HepG2 (cell line): Measurements from ENCODE around the gene RIN3.

Experiments used
- CREB1 ChIP-seq, 2 experiments: fragments of 450-650 bp in 1 of 2; IDR thresholded peaks; 2 replicates each; pipeline ENCODE4 v1.6.1; 2016 to 2017; ENCODE audit warnings: control low read depth in 1 of 2, mild to moderate bottlenecking in 1 of 2, missing compliant biosample characterization in 1 of 2, missing genetic modification characterization in 1 of 2
- GABPA ChIP-seq, 2 experiments: IDR thresholded peaks; 2 replicates each; pipeline ENCODE4 v1.6.1; 2011 to 2016; ENCODE audit warnings: low read depth in 2 of 2, low read length in 1 of 2, missing biosample characterization in 1 of 2, missing genetic modification characterization in 1 of 2
- KDM5A ChIP-seq: fragments of 200-600 bp; sonication (generic); IDR thresholded peaks from 2 replicates; pipeline ENCODE4 v1.7.0; 2018; ENCODE audit warnings: antibody characterized with exemption, mild to moderate bottlenecking, low read length, borderline replicate concordance
- NONO ChIP-seq, 2 experiments: fragments of 450-650 bp in 1 of 2; sonication (generic) in 1 of 2; formaldehyde crosslinking in 1 of 2; IDR thresholded peaks in 1 of 2; conservative IDR thresholded peaks in 1 of 2; 2 replicates each; pipeline versions ENCODE4 v1.6.1 to v1.8.0; 2017 to 2022; ENCODE audit warnings: mild to moderate bottlenecking in 1 of 2, missing genetic modification reagents in 1 of 2, moderate library complexity in 1 of 2
- PITX1 ChIP-seq: sonication (generic); formaldehyde crosslinking; IDR thresholded peaks from 2 replicates; pipeline ENCODE4 v1.5.1; 2020; ENCODE audit warnings: mild to moderate bottlenecking, missing genetic modification reagents
- ZNF598 ChIP-seq: sonication (generic); formaldehyde crosslinking; IDR thresholded peaks from 2 replicates; pipeline ENCODE4 v1.5.1; 2020; ENCODE audit warnings: mild to moderate bottlenecking, missing genetic modification reagents, borderline replicate concordance
- TF ChIP-seq, protein P1 (sequence below): IDR thresholded peaks from 2 replicates; pipeline ENCODE4 v1.6.1; 2016; ENCODE audit warnings: missing genetic modification reagents, missing compliant biosample characterization

DNA sequence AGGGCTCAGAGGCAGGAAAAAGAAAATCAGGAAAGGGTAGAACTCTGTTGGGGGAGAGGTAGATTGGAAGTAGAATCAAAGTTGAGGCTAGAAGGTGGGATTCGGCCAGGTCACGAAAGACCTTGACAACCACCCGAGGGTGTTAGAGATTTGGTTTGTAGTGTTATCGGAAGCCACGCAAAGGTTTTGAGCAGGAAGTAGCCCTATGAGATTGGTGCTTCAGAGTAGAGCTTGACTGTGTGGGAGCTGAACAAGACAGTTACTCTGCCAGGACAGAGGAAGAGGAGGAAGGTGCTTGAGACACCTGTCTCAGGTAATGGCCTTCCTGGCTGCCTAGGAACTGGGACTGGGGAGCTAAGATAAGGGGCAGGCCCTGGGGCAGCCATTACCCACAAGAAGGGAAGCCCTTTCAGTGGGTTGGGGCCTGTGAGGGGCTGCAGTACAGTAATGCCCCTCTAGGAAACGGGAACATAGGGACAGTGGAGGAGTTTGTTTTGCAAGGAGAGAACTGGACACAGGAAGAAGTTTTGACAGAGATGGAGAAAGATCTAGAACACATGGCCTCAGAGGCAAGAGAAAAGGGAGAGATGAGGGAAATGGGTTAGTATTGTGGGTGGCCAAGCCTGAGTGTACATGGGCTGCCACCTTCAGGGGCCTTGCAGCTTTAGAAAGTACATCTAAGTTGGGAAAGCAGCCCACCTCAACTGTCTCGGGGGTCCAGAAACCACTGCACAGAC lies 73.5 kb downstream of the RIN3 start:
- TF ChIP-seq, protein P1, sequence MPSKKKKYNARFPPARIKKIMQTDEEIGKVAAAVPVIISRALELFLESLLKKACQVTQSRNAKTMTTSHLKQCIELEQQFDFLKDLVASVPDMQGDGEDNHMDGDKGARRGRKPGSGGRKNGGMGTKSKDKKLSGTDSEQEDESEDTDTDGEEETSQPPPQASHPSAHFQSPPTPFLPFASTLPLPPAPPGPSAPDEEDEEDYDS (CRISPR knock-in tag), result no peak
- TF ChIP-seq GABPA (IDR thresholded peaks at IDR 0.05; ENCODE audit: low read depth, low read length), result no peak
- TF ChIP-seq GABPA (CRISPR knock-in tag; IDR thresholded peaks at IDR 0.05; ENCODE audit: low read depth), result no peak
- no peak for TF ChIP-seq CREB1 (IDR thresholded peaks at IDR 0.05)
- TF ChIP-seq CREB1 (CRISPR knock-in tag; IDR thresholded peaks at IDR 0.05), result no peak
- no peak for TF ChIP-seq NONO (IDR thresholded peaks at IDR 0.05)
- no peak for TF ChIP-seq NONO (CRISPR knock-in tag; conservative IDR thresholded peaks at IDR 0.05)
- no peak for TF ChIP-seq ZNF598
- TF ChIP-seq KDM5A, result no peak
- TF ChIP-seq PITX1 (CRISPR knock-in tag), result no peak
